Left cardiac atrium (tissue), 4 donors: ENCODE measurements around the gene MS4A8. TPM values are rescaled to one million over a fixed set of nuclear protein-coding genes. Genes with fewer than 3 reads are reported as not detected.
A peak's percentile ranks its signal among the peaks of the same experiment; 100 is the strongest.
"Not testable (repeated sequence)": the region's sequence is repeated elsewhere in the genome, so short reads cannot be mapped to it uniquely, and the experiment has no call there.

Source experiments
- ATAC-seq, 2 donors: fragments of 200-7000 bp; cut with Tn5 transposase; one replicate each; pipeline ENCODE4 v1.9.1; 2020; ENCODE audit warnings: mild to moderate bottlenecking in 2 of 2, moderate library complexity in 2 of 2
- DNase-seq: peaks from one replicate; pipeline ENCODE4 v3.0.0-alpha.2; 2020
- intact Hi-C, 2 donors: fragments of 100-400 bp; cut with DNase I; formaldehyde crosslinking; loops; one replicate each; pipeline versions ENCODE4 v1.14.1 to v1.15.1; 2022 to 2023
- long read RNA-seq: library from polyadenylated mRNA; unstranded; transcript quantifications from one replicate; pipeline ENCODE4 v2.0.0, GENCODE V29; 2021
- total RNA-seq, 2 donors: library from RNA; stranded (reverse); fragmentation: NEBNext Ultra II Directional; extraction: Animal tissue kit (Norgen Biotek cat#: 25700); gene quantifications; one replicate each; pipeline ENCODE4 v1.2.1, GENCODE V29; 2021
- donor health status: DM: no; HTN: yes; CAD: no.
- donor health status: DM: no; HTN: yes; CAD: no; lungs with severe emphysema.
- donor health status: DM: yes; HTN: yes; CAD: no.
- donor health status: Dilated cardiomyopathy.

MS4A8 gene
- not detected for total RNA-seq
- long read RNA-seq = 0 reads

GRCh38 chr11:60699284-60699691 lies at the start of gene MS4A8:
Gene MS4A8 (plus strand): TSS chr11:60699612. CDS start chr11:60700861, 1,249 bp downstream.
- intact Hi-C loops = no loop called here
- ATAC-seq = no peak
- no peak for DNase-seq

GRCh38 chr11:60657888-60658287 lies 41.5 kb upstream of the MS4A8 start:
- no peak for ATAC-seq
- intact Hi-C loops = no loop called here
- no peak for DNase-seq

GRCh38 chr11:60658409-60658808 lies 41.0 kb upstream of the MS4A8 start:
- ATAC-seq (peak in 1 of 2 donors; percentile 45), DNase-seq (no peak)
- intact Hi-C loops = no loop called here

- ATAC-seq (no peak), DNase-seq (no peak)
- intact Hi-C loops = no loop called here
Observed at GRCh38 chr11:60672255-60672654, 27.2 kb upstream of the MS4A8 start.

- intact Hi-C loops, ATAC-seq, DNase-seq: not testable (repeated sequence)
Observed at GRCh38 chr11:60678231-60678630, 21.2 kb upstream of the MS4A8 start.

- no peak for DNase-seq
- intact Hi-C loops = no loop called here
Observed at GRCh38 chr11:60679879-60680278, 19.5 kb upstream of the MS4A8 start.

GRCh38 chr11:60680455-60681119 lies 18.8 kb upstream of the MS4A8 start:
- no peak for ATAC-seq
- intact Hi-C loops = no loop called here

More at GRCh38 chr11:60679879-60680278, 19.5 kb upstream of the MS4A8 start:
- ATAC-seq = no peak

GRCh38 chr11:60684541-60684848 lies 14.9 kb upstream of the MS4A8 start:
- DNase-seq, ATAC-seq, intact Hi-C loops: not testable (repeated sequence)

More at GRCh38 chr11:60680455-60681119, 18.8 kb upstream of the MS4A8 start:
- no peak for DNase-seq

GRCh38 chr11:60691661-60692060 lies 7.8 kb upstream of the MS4A8 start:
- no peak for ATAC-seq
- intact Hi-C loops = no loop called here
- DNase-seq = no peak

GRCh38 chr11:60699936-60700335 lies 524 bp downstream of the MS4A8 start:
- ATAC-seq = no peak
- no peak for DNase-seq
- intact Hi-C loops = no loop called here

GRCh38 chr11:60700689-60701468 lies 1.5 kb downstream of the MS4A8 start:
- ATAC-seq (no peak), DNase-seq (no peak)
- intact Hi-C loops = no loop called here

GRCh38 chr11:60701469-60701818 lies 2.0 kb downstream of the MS4A8 start:
- no peak for ATAC-seq
- DNase-seq = no peak
- intact Hi-C loops = no loop called here

- ATAC-seq (no peak), DNase-seq (no peak)
- intact Hi-C loops = no loop called here
Observed at GRCh38 chr11:60703374-60703773, 4.0 kb downstream of the MS4A8 start.

GRCh38 chr11:60705895-60706294 lies 6.5 kb downstream of the MS4A8 start:
- intact Hi-C loops = no loop called here
- ATAC-seq (no peak), DNase-seq (no peak)

GRCh38 chr11:60706931-60707330 lies 7.5 kb downstream of the MS4A8 start:
- DNase-seq (no peak), ATAC-seq (no peak)
- intact Hi-C loops = no loop called here

GRCh38 chr11:60710482-60710881 lies 11.1 kb downstream of the MS4A8 start:
- intact Hi-C loops = no loop called here
- no peak for ATAC-seq
- no peak for DNase-seq

- intact Hi-C loops = no loop called here
- DNase-seq (no peak), ATAC-seq (no peak)
Observed at GRCh38 chr11:60711276-60711675, 11.9 kb downstream of the MS4A8 start.

GRCh38 chr11:60713423-60713822 lies 14.0 kb downstream of the MS4A8 start:
- intact Hi-C loops, DNase-seq: not testable (repeated sequence)

GRCh38 chr11:60717956-60718355 lies 18.5 kb downstream of the MS4A8 start:
- ATAC-seq (no peak), DNase-seq (no peak)
- intact Hi-C loops = no loop called here

More at GRCh38 chr11:60713423-60713822, 14.0 kb downstream of the MS4A8 start:
- not testable (repeated sequence) for ATAC-seq

GRCh38 chr11:60718524-60719316 lies 19.3 kb downstream of the MS4A8 start:
- ATAC-seq (no peak), DNase-seq (no peak)
- intact Hi-C loops = no loop called here
